Measurements from ENCODE around the gene GPR132. TPM values are rescaled to one million over a fixed set of nuclear protein-coding genes. Genes with fewer than 3 reads are reported as not detected.

Gene GPR132
- total and polyA plus RNA-seq, 10 of the 15 experiments (the other 5 are each of a cell fraction or from before 2014, with no cell fraction given): 1.9 to 49.3 (median 20.4) TPM

GRCh38 chr14:105020815-105021655 lies 44.2 kb downstream of the GPR132 start, which contains the start of gene CDCA4 (continued):
- peak; percentile 72 for TF ChIP-seq RFX5 (IDR thresholded peaks at IDR 0.05; ENCODE audit: low read depth, low read length)
- TF ChIP-seq EGR1 (IDR thresholded peaks at IDR 0.05; ENCODE audit: borderline replicate concordance in 1 of 2, low read depth in 2 of 2, low read length in 2 of 2): peak; percentile 40 to 93
- TF ChIP-seq JUNB (IDR thresholded peaks at IDR 0.05): no peak
- TF ChIP-seq SIX5 (IDR thresholded peaks at IDR 0.05; ENCODE audit: low read depth, low read length, severe bottlenecking): no peak
- TF ChIP-seq TCF12 (IDR thresholded peaks at IDR 0.05; ENCODE audit: low read depth, low read length): no peak
- no peak for TF ChIP-seq BMI1 (IDR thresholded peaks at IDR 0.05; ENCODE audit: borderline replicate concordance)
- no peak for TF ChIP-seq FOXM1 (IDR thresholded peaks at IDR 0.05; ENCODE audit: low read depth, low read length)
- TF ChIP-seq IRF3 (IDR thresholded peaks at IDR 0.05): no peak
- no peak for TF ChIP-seq HSF1 (IDR thresholded peaks at IDR 0.05; ENCODE audit: low read depth, low read length)
- TF ChIP-seq ZZZ3 (IDR thresholded peaks at IDR 0.05; ENCODE audit: control insufficient read depth, insufficient read length, low read depth): no peak
- peak; percentile 69; the same call in 1 of the 2 replicates for TF ChIP-seq POLR2AphosphoS2 (IDR thresholded peaks at IDR 0.05; ENCODE audit: low read depth, low read length)
- no peak for TF ChIP-seq SUZ12 (IDR thresholded peaks at IDR 0.05; ENCODE audit: unreplicated experiment)
- TF ChIP-seq NFXL1 (IDR thresholded peaks at IDR 0.05; ENCODE audit: borderline replicate concordance): 0 out of 2 replicates have a peak, but pooled peaks have one; percentile 67
- no peak for TF ChIP-seq BCL3 (IDR thresholded peaks at IDR 0.05; ENCODE audit: borderline replicate concordance, insufficient read depth, low read depth, low read length, poor library complexity, severe bottlenecking)
- TF ChIP-seq MEF2A (IDR thresholded peaks at IDR 0.05; ENCODE audit: insufficient read depth, low read depth, low read length): no peak
- no peak for TF ChIP-seq PRDM15 (CRISPR knock-in tag; IDR thresholded peaks at IDR 0.05)
- no peak for TF ChIP-seq HDAC6 (IDR thresholded peaks at IDR 0.05; ENCODE audit: unreplicated experiment)
- TF ChIP-seq ELK1 (IDR thresholded peaks at IDR 0.05; ENCODE audit: low read depth, low read length): no peak
- no peak for TF ChIP-seq WRNIP1 (IDR thresholded peaks at IDR 0.05; ENCODE audit: borderline replicate concordance, low read depth, low read length)
- TF ChIP-seq CBX3 (IDR thresholded peaks at IDR 0.05; ENCODE audit: borderline replicate concordance, low read depth): no peak
